Endothelial cell (in vitro differentiated cells): ENCODE results near the gene HOXD3. TPM values are rescaled to one million over a fixed set of nuclear protein-coding genes. Genes with fewer than 3 reads are reported as not detected.

Source experiments
- DNase-seq: peaks from one replicate; pipeline ENCODE4 v3.0.0; 2021; ENCODE audit warnings: low spot score
- H3K27ac Mint-ChIP-seq: one replicate; pipeline ENCODE4 v1.8.0; 2021; ENCODE audit warnings: mixed read lengths, inconsistent platforms; ENCODE audit not compliant: unreplicated experiment
- H3K27me3 Mint-ChIP-seq: one replicate; pipeline ENCODE4 v1.8.0; 2021; ENCODE audit warnings: mild to moderate bottlenecking, moderate library complexity, mixed read lengths, inconsistent platforms; ENCODE audit not compliant: unreplicated experiment
- H3K36me3 Mint-ChIP-seq: one replicate; pipeline ENCODE4 v1.8.0; 2021; ENCODE audit warnings: mild to moderate bottlenecking, low read depth, mixed read lengths, inconsistent platforms; ENCODE audit not compliant: unreplicated experiment
- H3K4me1 Mint-ChIP-seq: one replicate; pipeline ENCODE4 v1.8.0; 2021; ENCODE audit warnings: mild to moderate bottlenecking, mixed read lengths, inconsistent platforms; ENCODE audit not compliant: unreplicated experiment
- H3K4me3 Mint-ChIP-seq: one replicate; pipeline ENCODE4 v1.8.0; 2021; ENCODE audit warnings: mild to moderate bottlenecking, mixed read lengths, inconsistent platforms; ENCODE audit not compliant: unreplicated experiment
- H3K9me3 Mint-ChIP-seq: one replicate; pipeline ENCODE4 v1.8.0; 2021; ENCODE audit warnings: mixed read lengths, inconsistent platforms; ENCODE audit not compliant: unreplicated experiment
- CTCF ChIP-seq: fragments of 200-600 bp; sonication (generic); IDR thresholded peaks from one replicate; pipeline ENCODE4 v1.5.0; 2021; ENCODE audit warnings: antibody characterized with exemption; ENCODE audit not compliant: unreplicated experiment
- total RNA-seq: library from RNA; stranded (reverse); fragmentation: NEBNext Ultra II Directional; extraction: Animal tissue kit (Norgen Biotek cat#: 25700); gene quantifications from one replicate; pipeline ENCODE4 v1.2.1, GENCODE V29; 2021; ENCODE audit not compliant: unreplicated experiment

Gene HOXD3
- total RNA-seq, 1 donor from 2014 or later = 4.1 TPM

GRCh38 chr2:176169711-176170110 is 12.6 kb downstream of the HOXD3 start:
- DNase-seq = no peak
- Mint-ChIP-seq H3K4me1 (peaks cover 29% of the 10 kb centered on the region), H3K9me3 (no peaks in the 10 kb centered on the region), H3K27ac (no peak overlapping the region), H3K36me3 (peaks cover 4% of the 10 kb centered on the region), H3K4me3 (no peak overlapping the region), H3K27me3 (peaks cover 31% of the 10 kb centered on the region)
- TF ChIP-seq CTCF = no peak

- H3K9me3 Mint-ChIP-seq = no peaks in the 10 kb centered on the region
- TF ChIP-seq CTCF = no peak
- peaks cover 7% of the 10 kb centered on the region for H3K36me3 Mint-ChIP-seq
- H3K4me1 Mint-ChIP-seq = peaks cover 38% of the 10 kb centered on the region
- H3K27ac Mint-ChIP-seq = no peak overlapping the region
- no peak for DNase-seq
- H3K4me3 Mint-ChIP-seq = no peak overlapping the region
- H3K27me3 Mint-ChIP-seq = peaks cover 32% of the 10 kb centered on the region
Observed at GRCh38 chr2:176170602-176171305, 13.6 kb downstream of the HOXD3 start.

- Mint-ChIP-seq H3K27ac (no peak overlapping the region), H3K4me3 (no peak overlapping the region), H3K4me1 (peaks cover 43% of the 10 kb centered on the region), H3K27me3 (peaks cover 32% of the 10 kb centered on the region), H3K9me3 (no peaks in the 10 kb centered on the region), H3K36me3 (peaks cover 9% of the 10 kb centered on the region)
- no peak for DNase-seq
- no peak for TF ChIP-seq CTCF
Observed at GRCh38 chr2:176171351-176172006, 14.4 kb downstream of the HOXD3 start.

- TF ChIP-seq CTCF = no peak
- H3K9me3 Mint-ChIP-seq = no peaks in the 10 kb centered on the region
- H3K27ac Mint-ChIP-seq = no peak overlapping the region
- peaks cover 38% of the 10 kb centered on the region for H3K27me3 Mint-ChIP-seq
- peaks cover 50% of the 10 kb centered on the region for H3K4me1 Mint-ChIP-seq
- H3K36me3 Mint-ChIP-seq = peaks cover 11% of the 10 kb centered on the region
- H3K4me3 Mint-ChIP-seq = peak overlapping the region; percentile 73
- no peak for DNase-seq
Observed at GRCh38 chr2:176172007-176172894, 15.1 kb downstream of the HOXD3 start.
